ENCODE data around the gene SPRN. TPM values are rescaled to one million over a fixed set of nuclear protein-coding genes. Genes with fewer than 3 reads are reported as not detected.

SPRN gene
- total RNA-seq, 1 donor from 2014 or later, result 0.12 TPM

GRCh38 chr10:133458021-133458709 is 33.7 kb upstream of the SPRN start:
- Mint-ChIP-seq H3K4me3 (ENCODE audit: low read depth) (no peak overlapping the region), H3K36me3 (ENCODE audit: insufficient read depth) (peaks cover 11% of the 10 kb centered on the region), H3K27ac (no peak overlapping the region), H3K9me3 (ENCODE audit: low read depth) (peaks cover 28% of the 10 kb centered on the region), H3K4me1 (ENCODE audit: low read depth) (no peaks in the 10 kb centered on the region), H3K27me3 (no peaks in the 10 kb centered on the region)
- no peak for DNase-seq (ENCODE audit: low spot score, unreplicated experiment)
- TF ChIP-seq, protein P1, sequence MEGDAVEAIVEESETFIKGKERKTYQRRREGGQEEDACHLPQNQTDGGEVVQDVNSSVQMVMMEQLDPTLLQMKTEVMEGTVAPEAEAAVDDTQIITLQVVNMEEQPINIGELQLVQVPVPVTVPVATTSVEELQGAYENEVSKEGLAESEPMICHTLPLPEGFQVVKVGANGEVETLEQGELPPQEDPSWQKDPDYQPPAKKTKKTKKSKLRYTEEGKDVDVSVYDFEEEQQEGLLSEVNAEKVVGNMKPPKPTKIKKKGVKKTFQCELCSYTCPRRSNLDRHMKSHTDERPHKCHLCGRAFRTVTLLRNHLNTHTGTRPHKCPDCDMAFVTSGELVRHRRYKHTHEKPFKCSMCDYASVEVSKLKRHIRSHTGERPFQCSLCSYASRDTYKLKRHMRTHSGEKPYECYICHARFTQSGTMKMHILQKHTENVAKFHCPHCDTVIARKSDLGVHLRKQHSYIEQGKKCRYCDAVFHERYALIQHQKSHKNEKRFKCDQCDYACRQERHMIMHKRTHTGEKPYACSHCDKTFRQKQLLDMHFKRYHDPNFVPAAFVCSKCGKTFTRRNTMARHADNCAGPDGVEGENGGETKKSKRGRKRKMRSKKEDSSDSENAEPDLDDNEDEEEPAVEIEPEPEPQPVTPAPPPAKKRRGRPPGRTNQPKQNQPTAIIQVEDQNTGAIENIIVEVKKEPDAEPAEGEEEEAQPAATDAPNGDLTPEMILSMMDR (IDR thresholded peaks at IDR 0.05; ENCODE audit: unreplicated experiment), result no peak

GRCh38 chr10:133457100-133457841 is 32.8 kb upstream of the SPRN start:
- TF ChIP-seq, protein P1 (IDR thresholded peaks at IDR 0.05; ENCODE audit: unreplicated experiment), result no peak
- Mint-ChIP-seq H3K36me3 (ENCODE audit: insufficient read depth) (peaks cover 11% of the 10 kb centered on the region), H3K9me3 (ENCODE audit: low read depth) (peaks cover 28% of the 10 kb centered on the region), H3K4me1 (ENCODE audit: low read depth) (no peaks in the 10 kb centered on the region), H3K27me3 (no peaks in the 10 kb centered on the region), H3K27ac (no peak overlapping the region), H3K4me3 (ENCODE audit: low read depth) (no peak overlapping the region)
- DNase-seq (ENCODE audit: low spot score, unreplicated experiment), result no peak

- Mint-ChIP-seq H3K27me3 (no peaks in the 10 kb centered on the region), H3K36me3 (ENCODE audit: insufficient read depth) (peaks cover 8% of the 10 kb centered on the region), H3K4me1 (ENCODE audit: low read depth) (no peaks in the 10 kb centered on the region), H3K27ac (no peak overlapping the region), H3K9me3 (ENCODE audit: low read depth) (peaks cover 26% of the 10 kb centered on the region), H3K4me3 (ENCODE audit: low read depth) (no peak overlapping the region)
- DNase-seq (ENCODE audit: low spot score, unreplicated experiment), result no peak
- TF ChIP-seq, protein P1 (IDR thresholded peaks at IDR 0.05; ENCODE audit: unreplicated experiment), result no peak
Measured at GRCh38 chr10:133456041-133456951, 31.9 kb upstream of the SPRN start.

DNA sequence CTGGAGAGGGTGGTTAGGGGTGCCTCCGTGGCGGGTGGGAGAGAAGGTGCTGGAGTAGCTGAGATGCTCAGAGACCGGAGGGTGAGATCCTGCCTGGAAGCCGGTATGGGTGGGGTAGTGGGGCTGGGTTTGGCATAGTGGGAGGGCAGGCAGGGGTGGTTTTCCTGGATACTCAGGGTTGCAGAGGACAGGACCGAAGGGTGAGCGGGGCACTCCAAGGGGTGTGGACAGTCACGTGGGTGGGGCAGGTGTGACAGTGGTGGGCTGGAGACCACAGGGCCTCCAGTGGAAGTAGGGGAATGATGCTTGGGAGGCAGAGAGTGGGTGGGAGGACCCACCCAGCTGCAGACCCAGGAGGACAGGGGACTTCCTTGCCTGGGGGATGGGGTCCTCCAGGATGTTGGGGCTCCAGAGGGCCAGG is 31.2 kb upstream of the SPRN start:
- DNase-seq (ENCODE audit: low spot score, unreplicated experiment), result no peak
- Mint-ChIP-seq H3K27ac (no peak overlapping the region), H3K27me3 (no peaks in the 10 kb centered on the region), H3K36me3 (ENCODE audit: insufficient read depth) (peaks cover 7% of the 10 kb centered on the region), H3K4me1 (ENCODE audit: low read depth) (no peaks in the 10 kb centered on the region), H3K4me3 (ENCODE audit: low read depth) (no peak overlapping the region), H3K9me3 (ENCODE audit: low read depth) (peaks cover 29% of the 10 kb centered on the region)
- TF ChIP-seq, protein P1 (IDR thresholded peaks at IDR 0.05; ENCODE audit: unreplicated experiment), result no peak

- H3K9me3 Mint-ChIP-seq (ENCODE audit: low read depth), result peaks cover 29% of the 10 kb centered on the region
- H3K27me3 Mint-ChIP-seq, result no peaks in the 10 kb centered on the region
- H3K36me3 Mint-ChIP-seq (ENCODE audit: insufficient read depth), result peaks cover 6% of the 10 kb centered on the region
- no peaks in the 10 kb centered on the region for H3K4me1 Mint-ChIP-seq (ENCODE audit: low read depth)
- TF ChIP-seq, protein P1 (IDR thresholded peaks at IDR 0.05; ENCODE audit: unreplicated experiment), result no peak
- no peak for DNase-seq (ENCODE audit: low spot score, unreplicated experiment)
- H3K4me3 Mint-ChIP-seq (ENCODE audit: low read depth), result no peak overlapping the region
- H3K27ac Mint-ChIP-seq, result no peak overlapping the region
Measured at GRCh38 chr10:133455196-133455595, 30.8 kb upstream of the SPRN start.
